Activated T-cell treated with anti-CD3 and anti-CD28 coated beads for 1 hour (primary cell): ENCODE measurements around the gene STN1.
A peak's percentile ranks its signal among the peaks of the same experiment; 100 is the strongest.
"Not testable (repeated sequence)": the region's sequence is repeated elsewhere in the genome, so short reads cannot be mapped to it uniquely, and the experiment has no call there.

Source experiments
- DNase-seq: peaks from one replicate; pipeline ENCODE4 v3.0.0-alpha.2; 2020; ENCODE audit warnings: low read depth

STN1 gene

DNA sequence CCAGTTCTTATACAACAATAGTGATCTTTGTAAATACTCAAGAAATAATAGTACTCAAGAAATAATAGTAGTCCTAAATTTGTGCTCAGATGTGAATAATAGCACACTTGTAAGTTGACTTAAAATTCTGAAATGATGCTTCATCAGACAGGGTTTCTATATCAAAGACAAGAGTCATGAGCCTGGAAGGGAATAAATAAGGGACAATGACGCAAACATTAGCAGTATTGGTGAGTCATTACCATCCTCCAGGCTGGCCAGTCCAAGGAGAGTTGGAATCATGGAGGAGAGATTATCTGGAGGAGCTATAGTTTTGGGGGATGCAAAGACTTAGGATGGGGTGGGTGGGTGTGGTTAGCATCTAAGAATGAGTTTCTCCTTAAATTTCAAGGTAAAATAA, 56.5 kb downstream of the STN1 start:
- no peak for DNase-seq

GRCh38 chr10:103859161-103860086, 58.6 kb downstream of the STN1 start:
- peak; percentile 41 for DNase-seq

- no peak for DNase-seq
These were observed 59.6 kb downstream of the STN1 start for GRCh38 chr10:103858360-103858759.

- no peak for DNase-seq
These were observed 61.2 kb downstream of the STN1 start for GRCh38 chr10:103856797-103857170.

- DNase-seq, result no peak
These were observed 61.9 kb downstream of the STN1 start for GRCh38 chr10:103855852-103856796.

GRCh38 chr10:103855424-103855823, 62.6 kb downstream of the STN1 start, which contains the start of gene SH3PXD2A:
SH3PXD2A (minus strand) TSS chr10:103855576; CDS start chr10:103855266, 310 bp downstream.
- DNase-seq, result no peak

- DNase-seq, result no peak
These were observed 63.1 kb downstream of the STN1 start for GRCh38 chr10:103854686-103855391.

- DNase-seq, result no peak
These were observed 63.7 kb downstream of the STN1 start for GRCh38 chr10:103854265-103854685.

GRCh38 chr10:103853428-103854264, 64.3 kb downstream of the STN1 start:
- no peak for DNase-seq

- DNase-seq, result no peak
These were observed 65.1 kb downstream of the STN1 start for GRCh38 chr10:103852856-103853255.

- no peak for DNase-seq
These were observed 65.7 kb downstream of the STN1 start for GRCh38 chr10:103852189-103852711.

- DNase-seq, result no peak
These were observed 66.7 kb downstream of the STN1 start for GRCh38 chr10:103851261-103851660.

DNA sequence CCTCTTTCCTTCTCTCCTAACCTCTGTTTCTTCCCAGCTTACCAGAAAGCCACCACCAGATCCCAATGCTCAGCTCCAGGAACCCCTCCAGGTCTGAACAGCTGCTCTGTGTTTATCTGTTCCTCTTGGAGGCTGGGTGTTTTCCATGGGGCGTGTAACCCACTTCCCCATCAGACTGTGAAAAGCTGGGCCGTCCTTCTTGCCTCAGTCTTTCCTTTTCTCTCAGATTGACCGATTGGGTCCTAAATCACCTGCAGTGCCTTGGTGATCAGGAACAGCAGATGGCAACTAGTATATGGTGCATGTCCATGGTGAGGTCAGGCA, 67.5 kb downstream of the STN1 start:
- no peak for DNase-seq

DNA sequence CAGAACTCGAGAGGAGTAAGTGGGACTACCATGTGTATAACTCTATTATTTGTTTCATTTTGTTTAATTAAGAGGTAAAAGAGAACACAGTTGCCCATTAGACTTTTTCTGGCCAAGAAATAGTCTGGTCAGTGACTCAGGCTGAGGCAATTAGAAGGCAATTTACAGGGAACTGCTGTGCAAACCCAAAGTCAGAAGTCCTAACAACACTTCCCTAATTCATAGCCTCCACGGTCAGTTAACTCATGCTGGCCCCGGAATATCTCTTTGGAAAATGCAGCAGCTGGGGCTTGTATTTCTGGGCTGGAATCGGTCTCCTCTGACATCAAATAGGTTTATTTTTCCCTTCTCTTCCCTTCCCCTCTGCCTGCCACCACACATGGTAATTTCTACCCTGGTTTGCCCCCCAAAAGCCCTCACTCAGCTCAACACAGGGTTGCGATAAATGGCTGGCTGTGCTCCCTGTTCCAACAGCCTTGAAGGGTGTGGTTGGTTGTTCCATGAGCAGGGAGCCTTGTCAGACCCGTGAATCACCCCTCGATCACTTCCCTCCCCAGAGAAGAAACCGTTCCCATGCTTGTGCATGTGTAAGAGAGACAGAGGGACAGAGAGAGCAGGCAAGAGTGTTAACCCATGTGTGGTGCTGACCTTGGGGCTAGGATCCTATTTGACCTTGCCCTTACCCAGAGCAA, 68.0 kb downstream of the STN1 start:
- no peak for DNase-seq

- no peak for DNase-seq
These were observed 68.6 kb downstream of the STN1 start for GRCh38 chr10:103849212-103849877.

- DNase-seq, result no peak
These were observed 70.0 kb downstream of the STN1 start for GRCh38 chr10:103847909-103848468.

DNA sequence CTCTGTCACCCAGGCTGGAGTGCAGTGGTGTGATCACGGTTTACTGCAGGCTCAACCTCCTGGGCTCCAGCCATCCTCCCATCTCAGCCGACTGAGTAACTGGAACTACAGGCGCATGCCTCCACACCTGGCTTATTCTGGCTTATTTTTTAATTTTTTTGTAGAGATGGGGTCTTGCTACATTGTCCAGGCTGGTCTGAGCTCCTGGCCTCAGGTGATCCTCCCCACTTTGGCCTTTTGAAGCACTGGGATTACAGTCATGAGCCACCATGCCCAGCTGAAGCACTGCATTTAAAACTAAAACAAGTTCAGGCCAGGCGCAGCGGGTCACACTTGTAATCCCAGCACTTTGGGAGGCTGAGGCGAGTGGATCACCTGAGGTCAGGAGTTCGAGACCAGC, 70.6 kb downstream of the STN1 start:
- no peak for DNase-seq

- DNase-seq, result peak; percentile 22
These were observed 72.0 kb downstream of the STN1 start for GRCh38 chr10:103845972-103846371.

- not testable (repeated sequence) for DNase-seq
These were observed 72.6 kb downstream of the STN1 start for GRCh38 chr10:103845346-103845745.
